Measurements from ENCODE around the gene CD2.

Gene CD2

DNA sequence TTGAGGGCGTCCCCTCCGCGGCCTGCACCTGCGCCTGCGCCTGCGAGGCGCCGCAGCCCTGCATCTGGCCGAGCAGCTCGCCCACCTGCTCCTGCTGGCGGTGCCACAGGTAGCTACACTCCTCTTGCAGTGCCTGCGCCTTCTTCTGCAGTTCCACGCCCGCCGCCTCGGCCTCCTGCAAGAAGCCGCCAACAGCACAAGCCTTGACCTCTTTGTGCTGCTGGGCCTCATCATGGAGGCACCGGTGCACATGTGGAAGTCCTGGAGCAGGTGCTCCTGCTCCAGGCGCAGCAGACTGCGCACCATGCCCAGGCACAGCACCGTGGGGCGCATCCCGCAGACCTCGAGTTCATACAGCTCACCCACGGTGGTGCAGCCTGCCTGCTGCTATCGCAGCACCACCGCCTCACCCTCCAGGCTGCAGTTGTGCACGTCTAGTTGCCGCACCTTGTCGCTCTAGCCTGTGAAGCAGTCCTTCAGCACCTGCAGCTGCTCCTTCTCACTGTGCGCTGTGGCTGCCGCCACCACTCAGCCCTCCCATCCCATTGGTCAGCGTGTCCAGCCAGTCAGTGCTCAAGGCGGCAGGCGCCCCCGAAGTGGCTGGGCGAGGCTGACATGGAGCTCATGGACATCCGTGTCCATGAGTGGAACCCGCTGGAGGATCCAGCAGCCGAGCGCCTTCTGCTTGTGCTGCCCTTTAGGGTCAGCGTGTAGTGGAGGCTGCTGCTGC lies 12.2 kb upstream of the CD2 start:
- no peak for DNase-seq (ENCODE audit: low spot score)
- in situ Hi-C loops (cut with MboI; ENCODE audit: low pct_unique_long_range_greater_than_20kb, low sequenced_read_pairs, unreplicated experiment): no loop called here
- TF ChIP-seq, protein P1, sequence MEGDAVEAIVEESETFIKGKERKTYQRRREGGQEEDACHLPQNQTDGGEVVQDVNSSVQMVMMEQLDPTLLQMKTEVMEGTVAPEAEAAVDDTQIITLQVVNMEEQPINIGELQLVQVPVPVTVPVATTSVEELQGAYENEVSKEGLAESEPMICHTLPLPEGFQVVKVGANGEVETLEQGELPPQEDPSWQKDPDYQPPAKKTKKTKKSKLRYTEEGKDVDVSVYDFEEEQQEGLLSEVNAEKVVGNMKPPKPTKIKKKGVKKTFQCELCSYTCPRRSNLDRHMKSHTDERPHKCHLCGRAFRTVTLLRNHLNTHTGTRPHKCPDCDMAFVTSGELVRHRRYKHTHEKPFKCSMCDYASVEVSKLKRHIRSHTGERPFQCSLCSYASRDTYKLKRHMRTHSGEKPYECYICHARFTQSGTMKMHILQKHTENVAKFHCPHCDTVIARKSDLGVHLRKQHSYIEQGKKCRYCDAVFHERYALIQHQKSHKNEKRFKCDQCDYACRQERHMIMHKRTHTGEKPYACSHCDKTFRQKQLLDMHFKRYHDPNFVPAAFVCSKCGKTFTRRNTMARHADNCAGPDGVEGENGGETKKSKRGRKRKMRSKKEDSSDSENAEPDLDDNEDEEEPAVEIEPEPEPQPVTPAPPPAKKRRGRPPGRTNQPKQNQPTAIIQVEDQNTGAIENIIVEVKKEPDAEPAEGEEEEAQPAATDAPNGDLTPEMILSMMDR (IDR thresholded peaks at IDR 0.05; ENCODE audit: extremely low read depth, insufficient read depth, missing control alignments): no peak

- in situ Hi-C loops (cut with MboI; ENCODE audit: low pct_unique_long_range_greater_than_20kb, low sequenced_read_pairs, unreplicated experiment): no loop called here
- no peak for DNase-seq (ENCODE audit: low spot score)
Measured at GRCh38 chr1:116743535-116743934, 10.7 kb upstream of the CD2 start.

DNA sequence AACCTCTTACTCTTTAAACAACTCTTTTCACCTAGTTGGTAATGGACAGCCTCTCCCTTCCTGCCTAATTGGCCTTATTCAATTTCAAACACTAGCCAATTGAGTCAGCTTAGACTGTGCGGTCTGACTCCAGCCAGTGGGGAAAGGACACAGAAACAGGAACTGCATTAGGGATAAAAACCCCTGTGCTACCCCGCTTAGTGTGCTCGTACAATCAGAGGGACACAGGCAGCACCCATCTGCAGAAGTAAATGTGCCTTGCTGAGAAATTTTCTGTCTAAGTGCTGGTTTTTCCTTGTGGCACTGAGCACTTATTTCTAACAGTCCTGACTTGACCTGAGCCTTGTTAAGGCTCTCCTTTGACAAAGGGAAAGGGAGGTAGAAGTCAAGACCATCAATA lies 6.0 kb upstream of the CD2 start:
- TF ChIP-seq, protein P1 (IDR thresholded peaks at IDR 0.05; ENCODE audit: extremely low read depth, insufficient read depth, missing control alignments): no peak
- DNase-seq (ENCODE audit: low spot score): no peak
- in situ Hi-C loops (cut with MboI; ENCODE audit: low pct_unique_long_range_greater_than_20kb, low sequenced_read_pairs, unreplicated experiment): no loop called here

More at GRCh38 chr1:116743535-116743934, 10.7 kb upstream of the CD2 start:
- TF ChIP-seq, protein P1 (IDR thresholded peaks at IDR 0.05; ENCODE audit: extremely low read depth, insufficient read depth, missing control alignments): no peak

DNA sequence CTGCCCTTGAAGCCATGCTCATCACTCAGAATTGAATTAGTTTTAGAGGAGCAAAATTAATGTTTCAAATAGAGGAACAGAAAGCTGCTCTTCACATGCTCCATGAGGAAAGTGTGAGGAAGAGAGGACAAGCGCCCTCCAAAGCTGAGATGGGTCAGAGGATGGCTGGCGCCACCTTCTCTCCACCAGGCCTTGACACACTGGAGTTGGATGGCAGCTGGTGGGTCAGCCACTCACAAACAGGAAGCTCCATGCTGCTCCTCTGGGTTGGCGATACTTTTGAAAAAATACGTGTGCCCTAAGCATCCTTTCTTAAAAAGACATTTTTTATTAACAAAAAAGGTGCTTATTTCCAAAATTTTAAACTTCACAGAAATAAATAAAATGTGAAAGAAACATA lies 3.1 kb upstream of the CD2 start:
- DNase-seq (ENCODE audit: low spot score): no peak
- TF ChIP-seq, protein P1 (IDR thresholded peaks at IDR 0.05; ENCODE audit: extremely low read depth, insufficient read depth, missing control alignments): no peak
- in situ Hi-C loops (cut with MboI; ENCODE audit: low pct_unique_long_range_greater_than_20kb, low sequenced_read_pairs, unreplicated experiment): no loop called here

- TF ChIP-seq, protein P1 (IDR thresholded peaks at IDR 0.05; ENCODE audit: extremely low read depth, insufficient read depth, missing control alignments): no peak
- in situ Hi-C loops (cut with MboI; ENCODE audit: low pct_unique_long_range_greater_than_20kb, low sequenced_read_pairs, unreplicated experiment): no loop called here
- DNase-seq (ENCODE audit: low spot score): no peak
Measured at GRCh38 chr1:116751621-116752020, 2.6 kb upstream of the CD2 start.

- TF ChIP-seq, protein P1 (IDR thresholded peaks at IDR 0.05; ENCODE audit: extremely low read depth, insufficient read depth, missing control alignments): no peak
- in situ Hi-C loops (cut with MboI; ENCODE audit: low pct_unique_long_range_greater_than_20kb, low sequenced_read_pairs, unreplicated experiment): no loop called here
- DNase-seq (ENCODE audit: low spot score): no peak
Measured at GRCh38 chr1:116753312-116753711, 918 bp upstream of the CD2 start.
